Daoy (cell line): ENCODE data around the gene TSC22D1. TPM values are rescaled to one million over a fixed set of nuclear protein-coding genes. Genes with fewer than 3 reads are reported as not detected.

Source experiments
- DNase-seq: peaks from one replicate; pipeline ENCODE4 v3.0.0-alpha.2; 2015; ENCODE audit warnings: low read depth
- total RNA-seq: library from RNA; depleted of rRNA; stranded (reverse); fragments of >200 nt; shearing (Covaris generic); gene quantifications from 2 replicates; pipeline ENCODE4 v1.2.3, GENCODE V29; 2014

TSC22D1 gene
- total RNA-seq, 1 experiment from 2014 or later, result 73.0 TPM

GRCh38 chr13:44429311-44429710, 146.8 kb downstream of the TSC22D1 start:
- DNase-seq, result no peak

- no peak for DNase-seq
Observed at GRCh38 chr13:44426461-44426860, 149.7 kb downstream of the TSC22D1 start.

- no peak for DNase-seq
Observed at GRCh38 chr13:44425815-44426078, 150.4 kb downstream of the TSC22D1 start.

- no peak for DNase-seq
Observed at GRCh38 chr13:44425041-44425814, 150.9 kb downstream of the TSC22D1 start.

- no peak for DNase-seq
Observed at GRCh38 chr13:44423824-44424223, 152.3 kb downstream of the TSC22D1 start.

GRCh38 chr13:44422755-44423643, 153.1 kb downstream of the TSC22D1 start:
- DNase-seq, result no peak

GRCh38 chr13:44421853-44422525, 154.1 kb downstream of the TSC22D1 start:
- DNase-seq, result no peak

- DNase-seq, result no peak
Observed at GRCh38 chr13:44420376-44421220, 155.5 kb downstream of the TSC22D1 start.

- DNase-seq, result no peak
Observed at GRCh38 chr13:44417876-44418275, 158.3 kb downstream of the TSC22D1 start.

GRCh38 chr13:44417446-44417845, 158.7 kb downstream of the TSC22D1 start:
- DNase-seq, result no peak

GRCh38 chr13:44416744-44417143, 159.4 kb downstream of the TSC22D1 start:
- no peak for DNase-seq

- DNase-seq, result no peak
Observed at GRCh38 chr13:44416301-44416700, 159.8 kb downstream of the TSC22D1 start.

GRCh38 chr13:44415815-44416214, 160.3 kb downstream of the TSC22D1 start:
- no peak for DNase-seq

GRCh38 chr13:44414716-44415115, 161.4 kb downstream of the TSC22D1 start:
- DNase-seq, result no peak

- DNase-seq, result no peak
Observed at GRCh38 chr13:44413095-44413494, 163.0 kb downstream of the TSC22D1 start.

GRCh38 chr13:44412346-44412935, 163.7 kb downstream of the TSC22D1 start:
- DNase-seq, result no peak

- no peak for DNase-seq
Observed at GRCh38 chr13:44411841-44412240, 164.3 kb downstream of the TSC22D1 start.

- DNase-seq, result no peak
Observed at GRCh38 chr13:44410328-44410859, 165.7 kb downstream of the TSC22D1 start.

- DNase-seq, result no peak
Observed at GRCh38 chr13:44409595-44409994, 166.5 kb downstream of the TSC22D1 start.

GRCh38 chr13:44407891-44408290, 168.2 kb downstream of the TSC22D1 start:
- no peak for DNase-seq

GRCh38 chr13:44407379-44407778, 168.8 kb downstream of the TSC22D1 start:
- DNase-seq, result no peak
